GM12892 (cell line): ENCODE data around the gene RGS10.

ENCODE experiments used
- DNase-seq: peaks from one replicate; pipeline ENCODE4 v3.0.0; 2011; ENCODE audit not compliant: insufficient read length
- FAIRE-seq: peaks from 2 replicates; lab custom pipeline; 2011; peaks lifted over from hg19 to GRCh38; lab: Jason Lieb, UNC
- POLR2A ChIP-seq: IDR thresholded peaks from 2 replicates; pipeline ENCODE4 v1.6.1; 2011; ENCODE audit warnings: low read depth, low read length, control low read depth
- POLR2AphosphoS5 ChIP-seq: IDR thresholded peaks from 2 replicates; pipeline ENCODE4 v1.6.1; 2011; ENCODE audit warnings: low read depth, low read length, control low read depth
- TAF1 ChIP-seq: IDR thresholded peaks from 2 replicates; pipeline ENCODE4 v1.6.1; 2011; ENCODE audit warnings: low read depth, mild to moderate bottlenecking, control low read depth, low read length, borderline replicate concordance

RGS10 gene

DNA sequence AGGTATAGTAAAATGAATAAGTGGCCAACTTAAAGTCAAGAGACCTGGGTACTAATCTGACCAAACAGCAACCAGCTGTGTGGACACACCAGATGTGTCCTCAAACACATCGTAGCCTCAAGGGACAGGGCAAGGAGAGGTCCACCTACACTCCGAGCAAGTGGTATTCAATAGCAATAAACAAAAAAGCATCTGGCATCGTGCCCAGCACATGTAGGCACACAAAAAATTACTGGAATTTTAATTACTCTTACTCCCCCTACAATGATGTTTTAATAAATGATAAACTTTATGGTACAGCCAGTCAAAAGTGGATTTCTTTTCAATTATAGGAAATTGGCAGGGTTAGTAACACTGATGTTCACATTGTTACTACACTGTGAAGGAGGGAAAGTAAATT is 3.5 kb upstream of the RGS10 start:
- TF ChIP-seq TAF1 (no peak), POLR2AphosphoS5 (no peak), POLR2A (no peak)
- DNase-seq (no peak), FAIRE-seq (no peak)

DNA sequence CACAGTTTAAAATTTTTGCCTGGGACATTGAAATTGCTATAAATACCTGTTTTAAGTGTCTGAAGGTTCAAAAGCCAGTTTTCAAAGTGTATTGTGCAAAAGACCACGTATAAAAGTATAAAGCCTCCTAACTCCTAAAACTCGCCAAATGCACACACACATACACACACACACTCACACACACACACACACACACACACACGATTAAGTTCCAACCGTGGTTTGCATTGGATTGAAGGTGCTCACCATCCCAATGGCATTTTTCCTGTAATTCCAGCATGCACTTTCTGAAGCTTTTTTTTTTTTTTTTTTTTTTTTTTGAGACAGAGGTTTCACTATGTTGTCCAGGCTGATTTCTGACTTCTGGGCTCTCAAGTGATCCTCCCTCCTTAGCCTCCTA is 2.8 kb upstream of the RGS10 start:
- DNase-seq (no peak), FAIRE-seq (no peak)
- TF ChIP-seq POLR2AphosphoS5, result no peak
- no peak for TF ChIP-seq TAF1
- no peak for TF ChIP-seq POLR2A

DNA sequence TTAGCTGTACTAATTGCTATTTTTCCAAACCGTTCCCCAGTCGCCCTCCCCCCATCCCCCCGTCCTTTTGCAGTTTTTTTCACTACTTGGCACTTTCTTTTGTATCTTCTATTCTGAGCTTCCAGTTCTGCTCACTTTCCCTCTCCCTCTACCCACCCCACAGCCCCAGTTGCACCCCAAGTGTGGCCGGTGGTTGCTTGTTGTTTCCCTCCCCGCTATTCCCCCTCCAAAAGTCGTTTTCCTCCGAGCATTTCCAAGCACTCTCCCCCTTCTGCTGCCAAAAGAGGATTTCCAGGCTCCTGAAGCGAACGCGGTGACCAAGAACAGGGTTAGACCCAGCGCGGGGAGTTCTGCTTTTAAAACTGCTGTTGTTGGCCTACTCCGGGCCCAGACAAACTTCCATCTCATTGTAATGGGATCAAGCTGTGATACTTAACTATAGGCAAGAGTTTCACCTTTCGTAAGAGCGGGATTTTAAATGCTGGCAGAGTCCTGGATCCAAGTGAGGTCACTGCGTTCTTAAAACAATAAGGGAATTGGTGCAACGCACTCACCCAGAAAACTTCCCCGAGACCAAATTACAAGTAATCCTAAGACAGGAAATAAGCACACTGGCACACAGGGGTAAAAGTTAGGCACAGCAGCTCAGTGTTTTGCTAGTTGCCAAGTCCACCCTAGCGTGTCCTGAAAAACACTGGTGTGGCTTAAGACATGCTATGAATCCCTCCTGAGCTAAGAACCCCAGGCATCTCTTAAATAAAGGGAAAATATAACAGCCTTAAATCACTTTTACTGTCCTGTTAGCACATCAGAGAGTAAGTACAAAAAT is 1.5 kb upstream of the RGS10 start:
- no peak for TF ChIP-seq TAF1
- no peak for TF ChIP-seq POLR2A
- no peak for TF ChIP-seq POLR2AphosphoS5
- FAIRE-seq, result no peak
- no peak for DNase-seq

DNA sequence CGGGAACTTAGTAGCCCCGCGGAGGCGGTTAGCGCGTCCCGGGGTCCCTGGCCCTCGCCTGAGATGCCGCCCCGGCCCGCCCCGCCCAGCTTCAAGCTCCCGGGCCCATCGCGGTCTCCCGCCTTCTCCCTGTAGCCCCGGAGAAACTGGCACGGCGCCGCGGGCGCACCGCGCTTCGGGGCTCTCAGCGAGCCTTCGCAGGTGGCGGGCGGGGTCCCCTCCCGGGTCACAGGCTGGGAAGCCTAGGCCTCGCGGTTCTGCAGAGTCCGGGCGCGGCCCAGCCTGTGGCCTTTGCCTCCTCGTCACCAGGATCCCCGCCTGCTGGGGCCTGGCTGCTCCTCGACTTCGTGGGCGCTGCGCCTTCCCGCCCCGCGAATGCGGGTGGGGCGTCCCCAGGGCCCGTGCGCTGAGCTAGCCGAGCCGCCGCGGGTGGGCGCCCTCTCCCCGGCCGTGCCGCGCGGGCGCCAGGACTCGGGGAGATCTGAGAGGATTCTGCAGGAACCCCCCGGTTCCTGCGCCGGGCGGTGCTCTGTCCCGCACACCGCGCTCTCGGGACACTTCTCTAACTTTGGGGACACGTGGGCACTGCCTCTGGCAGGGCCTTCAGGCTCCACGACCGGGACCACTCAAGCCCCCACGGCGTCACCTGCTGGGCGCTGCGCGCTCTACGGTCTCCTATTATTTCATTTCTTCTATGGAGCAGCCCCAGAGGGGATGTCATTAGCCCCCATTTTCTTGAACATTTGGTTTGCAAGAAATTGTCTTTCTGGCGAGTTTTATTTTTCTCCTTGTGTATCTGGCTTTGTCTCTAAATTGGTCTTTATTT is 682 bp upstream of the RGS10 start:
- FAIRE-seq (no peak), DNase-seq (peak; percentile 61)
- TF ChIP-seq POLR2AphosphoS5 (0 out of 2 replicates have a peak, but pooled peaks have one; percentile 4), TAF1 (no peak)

DNA sequence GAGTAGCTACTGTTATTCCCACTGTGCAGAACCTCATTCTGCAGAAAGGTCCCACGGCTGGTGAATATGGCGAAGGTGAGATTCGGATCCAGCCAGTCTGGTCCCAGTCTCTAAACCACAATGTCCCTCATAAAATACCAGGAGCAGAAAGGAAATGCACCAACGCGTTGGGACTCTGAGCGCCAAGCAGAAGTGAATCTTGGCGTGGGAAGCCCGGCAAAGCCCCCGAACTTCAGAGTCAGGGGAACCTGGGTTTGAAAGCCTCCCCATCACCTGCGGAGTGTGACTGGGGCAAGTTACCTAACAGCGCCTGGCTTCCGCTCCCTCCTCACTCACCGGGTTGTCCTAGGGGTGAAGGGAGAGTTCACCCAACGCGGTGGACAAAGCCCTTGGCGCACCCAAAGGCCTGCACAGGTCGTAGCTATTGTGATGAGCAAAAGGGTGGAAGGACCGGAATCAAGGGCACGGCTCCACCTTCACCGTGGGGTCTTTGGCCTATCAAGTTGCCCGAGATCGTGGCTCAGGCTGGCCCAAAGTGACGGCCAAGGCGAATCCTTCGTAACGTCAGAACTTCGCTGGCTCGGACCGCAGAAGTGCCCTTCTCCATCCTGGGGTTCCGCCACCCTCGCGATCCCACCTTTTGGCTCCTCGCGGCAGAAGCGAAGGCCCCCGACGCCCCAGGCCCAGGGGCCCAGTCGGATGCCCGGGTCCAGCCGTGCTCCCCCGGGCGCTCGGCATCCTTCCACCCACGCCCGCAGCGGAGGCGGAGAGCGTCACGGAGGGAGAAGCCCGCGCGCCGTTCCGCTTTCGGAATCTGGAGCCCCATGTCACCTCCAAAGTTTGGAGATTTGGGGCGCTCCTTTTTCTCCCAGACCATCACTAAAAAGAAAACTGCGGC is 811 bp downstream of the RGS10 start:
- DNase-seq (no peak), FAIRE-seq (peak; percentile 84)
- TF ChIP-seq TAF1, result no peak
- TF ChIP-seq POLR2A, result peak; percentile 45; the same call in 1 of the 2 replicates
- 0 out of 2 replicates have a peak, but pooled peaks have one; percentile 38 for TF ChIP-seq POLR2AphosphoS5

DNA sequence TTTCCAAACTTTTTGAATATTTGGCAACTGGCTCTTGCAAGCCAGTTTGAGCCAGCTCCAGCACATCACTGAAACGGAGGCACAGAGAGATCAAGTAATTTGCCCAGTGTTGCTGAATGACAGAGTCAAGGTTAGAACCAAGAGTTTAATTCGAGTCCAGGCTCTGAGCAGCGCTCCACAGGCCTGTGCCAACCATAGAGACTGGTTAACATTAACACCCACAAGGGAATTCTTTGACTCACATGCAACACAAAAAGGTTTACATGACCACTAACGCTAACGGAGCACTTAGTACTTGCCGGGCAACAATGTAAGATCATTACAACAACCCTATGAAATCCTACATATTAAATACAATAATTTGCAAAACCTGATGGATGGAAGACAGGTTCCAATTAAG is 1.5 kb downstream of the RGS10 start:
- DNase-seq (no peak), FAIRE-seq (no peak)
- TF ChIP-seq TAF1 (no peak), POLR2A (no peak), POLR2AphosphoS5 (no peak)

DNA sequence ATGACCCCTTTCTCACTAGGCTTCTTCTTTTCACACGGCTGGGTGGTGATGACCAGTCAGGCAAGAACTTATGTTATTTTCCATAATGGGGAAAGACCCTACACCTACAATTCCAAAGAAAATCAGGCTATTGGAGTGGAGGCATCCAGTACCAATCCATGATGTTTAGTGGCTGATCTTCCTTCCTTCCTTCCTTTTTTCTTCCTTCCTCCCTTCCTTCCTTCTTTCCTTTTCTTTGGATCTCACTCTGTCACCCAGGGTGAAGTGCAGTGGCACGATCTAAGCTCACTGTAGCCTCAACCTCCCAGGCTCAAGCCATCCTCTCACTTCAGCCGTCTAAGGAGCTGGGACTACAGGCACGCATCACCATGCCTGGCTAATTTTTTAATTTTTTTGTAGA is 2.5 kb downstream of the RGS10 start:
- FAIRE-seq, result peak; percentile 54
- no peak for TF ChIP-seq POLR2A
- TF ChIP-seq POLR2AphosphoS5, result no peak
- no peak for TF ChIP-seq TAF1
- DNase-seq, result no peak

DNA sequence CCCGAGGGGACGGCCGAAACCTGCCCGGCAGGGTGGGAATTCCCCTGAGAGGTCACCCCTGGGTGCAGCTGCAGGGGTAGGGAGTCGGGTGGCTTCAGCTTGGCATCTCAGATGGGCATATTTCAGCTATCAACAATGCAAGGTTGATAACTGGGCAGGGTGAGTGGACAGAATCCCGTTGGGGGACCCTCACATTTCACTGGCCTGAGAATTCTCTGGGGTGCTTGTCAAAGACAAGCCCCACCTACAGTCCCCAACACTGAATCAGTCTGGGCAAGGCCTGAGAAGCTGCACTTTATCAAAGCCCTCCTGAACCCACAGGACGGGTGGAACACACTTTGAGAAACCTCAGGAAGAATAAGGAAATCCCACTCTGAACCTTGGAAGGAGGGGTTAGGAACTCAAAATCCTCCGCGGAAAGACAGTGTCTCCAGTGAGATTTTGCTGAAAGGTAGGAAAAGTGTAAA is 3.1 kb downstream of the RGS10 start:
- peak; percentile 78 for FAIRE-seq
- TF ChIP-seq POLR2A (no peak), POLR2AphosphoS5 (no peak), TAF1 (no peak)
- DNase-seq, result no peak

DNA sequence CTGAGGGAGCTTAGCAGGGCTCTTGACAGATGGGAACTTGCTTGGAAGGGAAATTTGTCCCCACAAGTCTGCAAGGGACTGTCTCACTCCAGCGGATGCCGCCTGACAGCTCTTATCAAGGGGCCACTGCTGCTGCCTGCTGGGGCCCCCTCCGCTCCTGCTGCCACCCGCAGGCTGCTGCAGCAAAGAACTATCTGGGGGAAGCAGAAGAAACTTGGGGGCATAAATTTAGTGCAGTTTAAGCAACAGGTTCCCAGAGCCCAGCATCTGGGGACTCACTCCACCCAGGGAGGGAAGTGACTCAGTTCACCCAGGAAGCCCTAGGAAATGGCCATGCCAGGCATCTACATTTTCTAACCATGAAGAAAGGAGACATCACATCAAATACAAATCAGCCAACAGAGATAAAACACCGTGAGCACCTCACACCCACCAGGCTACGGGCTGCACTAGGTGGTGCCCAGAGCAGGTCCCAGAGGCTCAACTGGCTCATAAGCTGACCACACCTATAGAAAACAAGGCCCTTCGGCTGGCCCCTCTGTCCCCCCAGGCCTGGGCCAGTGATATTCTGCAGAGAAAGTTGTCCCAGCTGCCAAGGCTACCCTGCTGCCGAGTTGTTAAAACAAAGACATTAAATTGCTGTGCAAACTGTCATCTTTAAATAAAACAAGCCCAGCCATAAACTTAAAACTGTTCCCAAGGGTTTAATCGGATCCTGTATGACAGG is 3.7 kb downstream of the RGS10 start:
- no peak for TF ChIP-seq POLR2A
- TF ChIP-seq TAF1, result no peak
- no peak for TF ChIP-seq POLR2AphosphoS5
- DNase-seq, result no peak
- peak; percentile 44 for FAIRE-seq

DNA sequence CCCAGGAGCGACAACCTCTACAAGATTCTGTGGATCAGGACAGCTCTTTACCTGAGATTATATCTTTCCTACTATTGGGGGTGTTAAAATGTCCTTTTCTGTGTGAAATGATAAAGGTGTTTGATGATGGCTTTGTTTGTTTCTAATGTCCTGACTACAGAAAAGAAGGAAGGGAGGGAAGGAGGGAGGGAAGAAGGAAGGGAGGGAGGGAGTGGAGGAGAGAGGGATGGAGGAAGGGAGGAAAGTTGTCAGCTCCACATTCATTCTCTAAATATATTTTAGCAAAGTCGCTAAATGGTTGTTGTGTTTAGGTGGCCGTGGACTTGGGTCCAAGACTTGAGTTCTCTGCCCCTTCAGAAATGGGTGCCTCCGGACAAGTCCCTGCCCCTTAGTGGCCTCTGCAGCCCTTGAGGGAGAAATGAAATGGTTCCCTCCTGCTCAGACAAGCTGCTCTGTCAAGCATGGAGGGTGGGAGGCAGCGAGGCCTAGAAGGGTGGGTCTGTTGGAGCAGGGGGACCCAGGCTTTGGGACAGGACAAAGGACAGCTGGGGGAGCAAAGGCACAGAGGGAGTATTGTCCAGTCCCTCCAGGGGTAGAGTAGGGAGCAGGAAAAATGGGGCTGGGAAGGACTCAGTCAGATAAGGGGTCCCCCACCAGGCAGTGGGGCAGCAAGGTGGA is 4.4 kb downstream of the RGS10 start:
- TF ChIP-seq TAF1 (no peak), POLR2A (no peak), POLR2AphosphoS5 (no peak)
- FAIRE-seq, result no peak
- DNase-seq, result no peak
